Ishikawa (cell line): ENCODE results near the gene KIF3A.

Experiments used
- CEBPB ChIP-seq: IDR thresholded peaks from 2 replicates; pipeline ENCODE4 v1.6.1; 2012
- CREB1 ChIP-seq: IDR thresholded peaks from 2 replicates; pipeline ENCODE4 v1.6.1; 2012; ENCODE audit warnings: low read depth
- EGR1 ChIP-seq: IDR thresholded peaks from 2 replicates; pipeline ENCODE4 v1.6.1; 2012
- EP300 ChIP-seq: IDR thresholded peaks from 2 replicates; pipeline ENCODE4 v1.6.1; 2012; ENCODE audit warnings: borderline replicate concordance
- FOXM1 ChIP-seq: IDR thresholded peaks from 2 replicates; pipeline ENCODE4 v1.6.1; 2012; ENCODE audit warnings: low read depth, borderline replicate concordance
- MAX ChIP-seq: IDR thresholded peaks from 2 replicates; pipeline ENCODE4 v1.6.1; 2012
- NFIC ChIP-seq: IDR thresholded peaks from 2 replicates; pipeline ENCODE4 v1.6.1; 2012
- RAD21 ChIP-seq: IDR thresholded peaks from 2 replicates; pipeline ENCODE4 v1.6.1; 2012; ENCODE audit warnings: low read depth
- REST ChIP-seq: IDR thresholded peaks from 2 replicates; pipeline ENCODE4 v1.6.1; 2012; ENCODE audit warnings: low read depth, mild to moderate bottlenecking
- TAF1 ChIP-seq: IDR thresholded peaks from 2 replicates; pipeline ENCODE4 v1.6.1; 2012; ENCODE audit warnings: low read depth, mild to moderate bottlenecking
- TCF12 ChIP-seq: IDR thresholded peaks from 2 replicates; pipeline ENCODE4 v1.6.1; 2012; ENCODE audit warnings: low read depth
- TEAD4 ChIP-seq: IDR thresholded peaks from 2 replicates; pipeline ENCODE4 v1.6.1; 2012
- USF1 ChIP-seq: IDR thresholded peaks from 2 replicates; pipeline ENCODE4 v1.6.1; 2012
- YY1 ChIP-seq: IDR thresholded peaks from 2 replicates; pipeline ENCODE4 v1.6.1; 2012; ENCODE audit warnings: low read depth
- ZBTB7A ChIP-seq: IDR thresholded peaks from 2 replicates; pipeline ENCODE4 v1.6.1; 2012; ENCODE audit warnings: low read depth

Gene KIF3A

GRCh38 chr5:132763181-132764036, 26.1 kb upstream of the KIF3A start:
- no peak for TF ChIP-seq FOXM1

- TF ChIP-seq EGR1 (no peak), TCF12 (no peak), RAD21 (no peak), TEAD4 (no peak), CEBPB (no peak), MAX (no peak), REST (no peak), ZBTB7A (no peak), FOXM1 (no peak), YY1 (no peak), NFIC (no peak)
Measured at GRCh38 chr5:132762246-132763000, 25.1 kb upstream of the KIF3A start.

- TF ChIP-seq REST (no peak), ZBTB7A (no peak), RAD21 (no peak), TAF1 (no peak), MAX (no peak), NFIC (no peak), FOXM1 (no peak), USF1 (no peak), EP300 (no peak), TCF12 (no peak), CEBPB (no peak), TEAD4 (no peak), EGR1 (no peak), CREB1 (no peak)
Measured at GRCh38 chr5:132761321-132762240, 24.2 kb upstream of the KIF3A start.

- no peak for TF ChIP-seq TAF1
- no peak for TF ChIP-seq REST
- TF ChIP-seq YY1: no peak
- TF ChIP-seq NFIC: no peak
- no peak for TF ChIP-seq TEAD4
- TF ChIP-seq EGR1: no peak
- TF ChIP-seq TCF12: no peak
- TF ChIP-seq USF1: no peak
- TF ChIP-seq FOXM1: no peak
- TF ChIP-seq CREB1: no peak
Measured at GRCh38 chr5:132760601-132761317, 23.4 kb upstream of the KIF3A start.
